GM10266 (cell line): ENCODE results near the gene GDI2.

Experiments
- DNase-seq: peaks from one replicate; pipeline ENCODE4 v3.0.0; 2012; ENCODE audit errors: extremely low spot score
- CTCF ChIP-seq: IDR thresholded peaks from 2 replicates; pipeline ENCODE4 v1.5.1; 2012; ENCODE audit warnings: mild to moderate bottlenecking, low read depth; ENCODE audit not compliant: control insufficient read depth, insufficient read depth; ENCODE audit errors: missing control alignments

Gene GDI2

GRCh38 chr10:5737352-5737751 lies 75.9 kb downstream of the GDI2 start:
- no peak for TF ChIP-seq CTCF
- DNase-seq, result no peak

GRCh38 chr10:5736591-5736990 lies 76.6 kb downstream of the GDI2 start:
- DNase-seq, result no peak
- TF ChIP-seq CTCF, result no peak

DNA sequence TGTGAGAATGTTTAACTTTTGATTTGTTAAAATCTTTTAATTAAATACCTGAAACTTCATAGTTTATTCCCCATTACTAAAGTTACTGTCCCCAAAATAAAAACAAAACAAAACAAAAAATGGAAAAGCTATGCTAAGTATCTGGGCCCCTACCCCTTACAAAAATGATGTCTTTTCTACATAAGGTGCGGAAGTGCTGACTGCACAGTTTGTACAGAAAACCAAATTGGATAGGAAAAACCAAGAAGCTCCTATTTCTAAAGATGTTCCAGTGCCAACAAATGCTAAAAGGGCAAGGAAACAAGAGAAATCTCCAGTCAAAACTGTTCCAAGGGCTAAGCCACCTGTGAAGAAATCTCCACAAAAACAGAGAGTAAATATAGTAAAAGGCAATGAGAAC lies 78.1 kb downstream of the GDI2 start:
- no peak for DNase-seq
- TF ChIP-seq CTCF, result no peak

DNA sequence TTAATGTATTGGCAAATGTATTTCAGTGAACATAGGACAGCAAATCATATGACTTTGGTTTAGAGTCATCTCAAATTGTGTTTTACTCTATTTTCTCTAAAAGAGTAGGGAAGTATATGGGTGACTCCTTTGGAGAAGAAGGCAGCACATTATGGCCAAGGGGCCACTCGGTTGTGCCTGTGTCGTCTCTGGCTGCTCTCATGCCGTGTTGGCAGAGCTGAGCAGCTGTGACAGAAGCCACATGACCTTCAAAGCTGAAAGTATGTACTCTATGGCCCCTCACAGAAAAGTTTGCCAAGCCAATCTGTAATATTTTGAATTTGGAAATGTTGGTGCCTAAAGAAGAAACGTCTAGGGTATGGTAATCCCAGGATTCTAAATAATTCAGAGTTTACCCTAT lies 81.1 kb downstream of the GDI2 start:
- TF ChIP-seq CTCF, result no peak
- no peak for DNase-seq

GRCh38 chr10:5731559-5731958 lies 81.7 kb downstream of the GDI2 start:
- TF ChIP-seq CTCF, result no peak
- no peak for DNase-seq

- no peak for DNase-seq
- TF ChIP-seq CTCF, result no peak
These were observed 82.5 kb downstream of the GDI2 start for GRCh38 chr10:5730766-5731165.

- TF ChIP-seq CTCF, result no peak
These were observed 89.5 kb downstream of the GDI2 start for GRCh38 chr10:5723692-5724091.

More at GRCh38 chr10:5723692-5724091, 89.5 kb downstream of the GDI2 start:
- DNase-seq, result no peak
